ENCODE results near the gene PDGFRA.

The PDGFRA gene

DNA sequence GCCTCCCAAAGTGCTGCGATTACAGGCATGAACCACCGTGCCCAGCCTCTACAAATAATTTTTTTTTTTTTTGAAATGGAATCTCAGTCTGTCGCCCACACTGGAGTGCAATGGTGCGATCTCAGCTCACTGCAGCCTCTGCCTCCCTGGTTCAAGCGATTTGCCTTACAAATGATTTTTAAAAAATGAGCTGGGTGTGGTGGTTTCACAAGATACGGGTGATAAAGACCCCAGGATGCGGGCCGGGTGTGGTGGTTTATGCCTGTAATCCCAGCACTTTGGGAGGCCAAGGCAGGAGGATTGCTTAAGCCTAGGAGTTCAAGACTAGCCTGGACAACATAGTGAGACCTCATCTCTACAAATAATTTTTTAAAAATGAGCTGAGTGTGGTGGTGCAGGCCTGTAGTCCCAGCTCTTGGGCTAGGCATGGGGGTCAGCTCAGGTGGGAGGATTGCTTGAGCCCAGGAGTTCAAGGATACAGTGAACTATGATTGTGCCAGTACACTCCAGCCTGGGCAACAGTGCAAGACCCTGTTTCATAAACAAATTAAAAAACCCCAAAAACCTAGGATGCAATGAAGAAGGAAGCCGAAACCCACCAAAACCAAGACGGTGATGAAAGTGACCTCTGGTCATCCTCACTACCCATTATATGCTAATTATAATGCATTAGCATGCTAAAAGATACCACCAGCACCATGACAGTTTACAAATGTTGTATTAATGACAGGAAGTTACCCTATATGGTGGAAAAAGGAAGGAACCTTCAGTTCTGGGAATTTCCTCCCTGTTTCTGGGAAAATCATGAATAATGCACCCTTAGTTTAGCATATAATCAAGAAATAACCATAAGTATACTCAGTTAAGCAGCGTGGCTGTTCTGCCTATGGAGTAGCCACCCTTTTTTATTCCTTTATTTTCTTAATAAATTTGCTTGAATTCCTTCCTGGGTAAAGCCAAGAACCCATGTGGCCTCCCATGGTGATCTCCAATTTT is 27.7 kb downstream of the PDGFRA start:
- DNase-seq, result no peak

DNA sequence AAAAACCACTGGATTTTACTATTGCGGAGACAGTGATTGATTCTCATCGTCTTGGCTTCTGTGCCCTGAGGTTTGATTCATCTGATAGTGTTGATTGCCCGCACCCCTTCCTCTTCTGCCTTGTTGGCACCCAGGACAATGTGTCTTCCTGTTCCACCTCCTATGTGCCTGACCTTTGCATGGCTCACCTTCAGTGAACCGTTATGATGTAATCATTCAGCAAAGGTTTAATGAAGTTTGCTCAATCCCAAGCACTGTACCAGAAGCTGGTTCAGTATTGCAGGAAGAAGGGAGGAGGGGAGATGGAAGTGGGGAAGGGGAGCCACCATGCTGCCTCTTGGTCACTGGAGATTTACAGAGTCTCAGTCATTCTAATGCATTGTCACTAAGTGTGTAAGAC is 36.3 kb downstream of the PDGFRA start:
- DNase-seq, result no peak

DNA sequence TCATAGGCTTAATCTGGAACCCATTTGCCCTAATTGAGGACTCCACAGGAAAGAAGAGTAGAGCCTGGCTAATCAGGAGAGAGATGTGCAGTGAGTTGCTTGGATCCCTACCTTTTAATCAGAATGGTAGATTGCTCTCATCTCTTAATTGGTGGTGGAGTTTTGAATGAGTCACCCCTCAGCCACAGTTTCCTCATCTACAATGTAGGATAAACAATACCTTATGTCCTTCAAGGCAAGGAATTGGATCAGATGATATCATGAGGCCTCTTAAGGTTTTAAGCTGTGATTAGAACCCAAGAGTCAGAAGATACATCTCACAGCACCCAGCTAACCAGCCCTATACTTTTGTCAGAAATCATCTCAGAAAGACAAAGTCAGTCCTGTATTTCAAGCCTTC is 39.1 kb downstream of the PDGFRA start:
- DNase-seq, result no peak

DNA sequence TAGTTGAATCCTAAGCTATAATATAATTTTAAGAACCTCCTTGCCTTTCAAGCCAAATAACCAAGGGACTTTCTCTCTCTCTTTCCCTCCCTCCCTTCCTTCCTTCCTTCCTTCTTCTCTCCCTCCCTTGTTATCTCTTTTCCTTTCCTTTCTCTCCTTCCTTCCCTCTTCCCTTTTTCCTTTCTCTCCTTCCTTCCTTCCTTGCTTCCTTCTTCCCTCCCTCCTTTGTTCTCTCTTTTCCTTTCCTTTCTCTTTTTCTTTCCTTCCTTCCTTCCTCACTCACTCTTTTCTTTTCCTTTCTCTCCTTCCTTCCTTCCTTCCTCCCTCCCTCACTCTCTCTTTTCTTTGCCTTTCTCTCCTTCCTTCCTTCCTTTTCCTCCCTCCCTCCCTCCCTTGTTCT is 42.4 kb downstream of the PDGFRA start:
- no peak for DNase-seq

DNA sequence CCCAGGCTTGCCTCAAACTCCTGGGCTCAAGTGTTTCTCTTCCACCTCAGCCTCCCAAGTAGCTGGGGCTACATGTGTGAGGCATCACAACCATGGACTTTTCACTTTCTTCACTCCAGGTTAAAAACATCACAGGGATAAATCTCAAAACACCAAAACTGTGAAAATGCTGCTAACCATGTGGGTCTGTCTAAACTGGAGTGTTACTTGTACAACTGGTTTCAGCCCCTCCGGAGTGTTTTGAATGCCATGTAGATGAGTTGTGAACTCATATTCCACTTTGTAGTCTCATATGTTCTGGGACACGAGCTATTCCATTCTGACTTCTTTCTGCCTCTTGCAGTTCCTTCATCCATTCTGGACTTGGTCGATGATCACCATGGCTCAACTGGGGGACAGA is 43.0 kb downstream of the PDGFRA start:
- DNase-seq, result no peak

DNA sequence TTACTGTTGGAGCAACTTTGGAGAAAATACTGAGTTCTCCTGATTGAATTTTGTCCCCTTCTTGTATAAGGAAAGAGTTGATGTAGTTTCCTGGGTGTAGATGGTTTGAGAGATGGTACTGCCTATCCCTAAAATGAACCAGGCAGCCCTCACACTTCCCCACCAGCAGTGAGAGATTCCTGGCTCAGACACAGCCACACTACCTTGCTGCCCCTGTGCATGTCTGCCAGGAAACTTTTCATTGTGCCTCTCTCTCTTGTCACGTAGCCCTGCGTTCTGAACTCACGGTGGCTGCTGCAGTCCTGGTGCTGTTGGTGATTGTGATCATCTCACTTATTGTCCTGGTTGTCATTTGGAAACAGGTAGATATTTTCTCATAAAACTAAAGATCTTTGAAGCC is 45.2 kb downstream of the PDGFRA start:
- no peak for DNase-seq

DNA sequence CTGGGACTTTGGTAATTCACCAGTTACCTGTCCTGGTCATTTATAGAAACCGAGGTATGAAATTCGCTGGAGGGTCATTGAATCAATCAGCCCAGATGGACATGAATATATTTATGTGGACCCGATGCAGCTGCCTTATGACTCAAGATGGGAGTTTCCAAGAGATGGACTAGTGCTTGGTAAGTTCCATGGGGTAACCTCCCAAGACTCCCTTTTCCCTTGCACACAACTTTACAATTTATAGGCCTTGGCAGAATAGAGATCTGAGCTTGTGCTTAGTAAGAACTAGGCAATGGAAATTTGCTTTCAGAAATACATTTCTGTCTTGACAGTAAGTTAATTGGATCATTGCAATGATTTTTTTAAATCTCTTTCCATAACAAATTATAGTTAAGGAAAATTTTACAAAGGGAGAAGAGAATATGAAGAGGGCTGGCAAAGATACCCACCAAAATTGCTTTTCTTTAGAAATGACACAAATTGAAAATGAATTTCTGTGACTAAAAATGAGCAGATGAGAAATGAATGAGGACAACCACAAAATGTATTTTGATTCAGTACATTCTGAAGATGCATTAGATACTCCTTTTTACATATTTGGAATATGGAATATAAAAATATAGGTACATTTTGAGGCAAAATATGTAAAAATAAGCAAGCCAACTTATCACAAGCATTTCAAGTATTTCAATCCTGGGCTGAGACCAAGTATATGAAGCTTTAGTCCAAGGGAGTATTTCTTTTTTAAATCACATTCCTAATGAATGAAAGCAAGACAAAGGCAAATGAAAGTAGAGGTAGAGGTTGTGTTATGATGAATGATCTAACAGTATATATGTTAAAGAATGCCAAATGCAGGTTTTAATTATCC is 45.9 kb downstream of the PDGFRA start:
- no peak for DNase-seq

DNA sequence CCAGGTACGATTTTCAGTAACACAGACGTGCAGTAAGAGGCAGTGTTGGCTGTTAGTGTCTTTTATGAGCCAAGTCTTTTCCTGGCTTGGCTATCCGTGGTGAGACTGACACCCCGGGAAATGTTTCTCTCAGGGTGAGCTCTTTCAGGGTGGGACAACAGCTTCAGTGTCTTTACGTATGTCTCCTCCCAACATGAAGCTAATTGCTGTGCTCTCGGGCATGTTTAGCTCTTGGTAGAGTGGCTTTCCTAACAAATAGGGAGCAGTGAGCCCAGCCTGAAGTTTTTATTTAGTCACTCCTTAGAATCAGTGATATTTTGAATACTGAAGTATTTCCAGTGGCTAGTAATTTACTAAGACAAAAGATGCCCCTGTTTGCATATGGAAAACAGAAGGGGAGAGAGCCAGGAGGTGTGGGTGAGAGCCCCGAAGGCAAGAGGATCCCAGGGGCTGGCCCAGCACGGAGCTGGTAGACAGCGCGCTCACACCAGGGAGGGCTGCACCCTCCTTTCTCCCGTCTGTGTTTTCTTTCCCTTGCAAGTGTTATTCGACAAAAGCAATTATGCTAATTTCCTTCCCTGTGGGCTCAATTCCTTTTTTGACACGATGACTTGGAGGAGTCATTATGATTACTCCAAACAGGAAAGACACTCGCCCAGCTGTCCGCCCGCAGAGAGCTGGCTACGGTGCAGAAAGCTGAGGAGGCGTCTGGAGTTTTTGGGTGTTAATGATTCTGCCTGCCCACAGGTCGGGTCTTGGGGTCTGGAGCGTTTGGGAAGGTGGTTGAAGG is 47.7 kb downstream of the PDGFRA start:
- DNase-seq, result no peak

DNA sequence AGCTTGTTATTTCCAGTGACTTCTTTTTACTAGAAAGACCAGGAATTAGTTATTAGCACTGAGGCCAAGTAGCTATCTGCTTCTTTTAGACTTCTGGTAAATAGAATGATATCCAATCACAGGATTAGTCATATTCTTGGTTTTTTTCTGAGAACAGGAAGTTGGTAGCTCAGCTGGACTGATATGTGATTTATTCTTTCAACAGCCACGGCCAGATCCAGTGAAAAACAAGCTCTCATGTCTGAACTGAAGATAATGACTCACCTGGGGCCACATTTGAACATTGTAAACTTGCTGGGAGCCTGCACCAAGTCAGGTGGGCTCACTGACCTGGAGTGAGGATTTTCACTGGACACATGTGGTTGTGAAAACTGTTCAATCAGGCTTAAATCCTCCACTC is 48.6 kb downstream of the PDGFRA start:
- no peak for DNase-seq

DNA sequence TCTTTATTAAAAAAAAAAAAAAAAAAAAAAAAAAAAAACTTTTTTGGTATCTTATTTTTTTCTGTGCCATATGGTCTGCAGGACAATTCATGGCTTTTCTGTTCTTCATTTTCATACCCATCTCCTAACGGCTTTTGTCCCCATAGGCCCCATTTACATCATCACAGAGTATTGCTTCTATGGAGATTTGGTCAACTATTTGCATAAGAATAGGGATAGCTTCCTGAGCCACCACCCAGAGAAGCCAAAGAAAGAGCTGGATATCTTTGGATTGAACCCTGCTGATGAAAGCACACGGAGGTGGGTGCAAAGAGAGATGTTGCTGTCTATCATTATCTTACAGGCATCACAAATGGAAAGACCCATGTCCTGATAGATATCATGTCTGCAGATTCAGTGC is 49.1 kb downstream of the PDGFRA start:
- DNase-seq, result no peak

DNA sequence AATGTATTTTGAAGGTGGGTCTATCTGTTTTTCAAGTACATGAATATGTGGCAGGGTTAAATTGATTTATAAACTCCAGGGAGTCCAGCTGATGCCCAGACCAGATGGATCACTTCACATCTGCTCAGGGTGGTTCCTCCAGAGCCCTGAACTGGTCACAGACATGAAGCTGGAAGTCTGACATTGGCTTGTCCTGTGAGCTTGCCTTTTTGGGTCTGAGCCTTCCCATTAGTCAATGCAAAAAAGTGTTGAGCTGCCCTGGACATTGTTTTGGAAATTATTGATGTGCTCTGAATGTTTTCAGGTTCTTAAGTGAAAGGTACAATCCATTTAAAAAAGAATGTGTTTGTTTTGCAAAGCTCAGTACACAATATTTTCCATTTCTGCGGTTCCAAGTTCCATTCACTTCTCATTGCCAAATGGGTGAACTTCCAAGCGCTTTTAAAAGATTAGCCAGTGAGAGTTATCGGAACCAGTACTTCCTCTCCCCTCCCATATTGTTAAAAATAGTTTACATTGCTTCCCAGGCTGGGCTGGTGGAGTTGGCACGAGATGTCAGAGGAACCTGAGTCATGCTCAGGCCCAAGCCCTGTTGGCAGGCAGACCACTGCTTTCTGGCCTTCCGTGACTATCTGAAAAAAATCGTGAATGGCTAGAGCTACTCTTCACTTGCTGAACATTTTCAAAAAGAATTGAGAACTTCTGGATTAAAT is 52.1 kb downstream of the PDGFRA start:
- DNase-seq, result no peak

DNA sequence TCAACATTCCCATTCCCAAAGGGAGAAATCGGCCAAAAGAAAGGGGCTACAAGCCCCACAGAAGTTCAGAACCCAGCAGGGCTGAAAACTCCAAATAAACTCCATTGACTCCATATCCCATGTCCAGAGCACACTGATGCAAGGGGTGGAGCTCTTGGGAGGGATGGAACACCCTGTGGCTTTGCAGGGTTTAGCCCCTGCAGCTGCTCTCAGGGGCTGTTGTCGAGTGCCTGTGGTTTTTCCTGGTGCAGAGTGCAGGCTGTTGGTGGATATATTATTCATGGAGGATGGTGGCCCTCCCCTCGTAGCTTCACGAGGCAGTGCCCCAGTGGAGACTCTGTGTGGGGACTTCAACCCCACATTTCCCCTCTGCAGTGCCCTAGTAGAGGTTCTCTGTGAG is 53.7 kb downstream of the PDGFRA start:
- no peak for DNase-seq

DNA sequence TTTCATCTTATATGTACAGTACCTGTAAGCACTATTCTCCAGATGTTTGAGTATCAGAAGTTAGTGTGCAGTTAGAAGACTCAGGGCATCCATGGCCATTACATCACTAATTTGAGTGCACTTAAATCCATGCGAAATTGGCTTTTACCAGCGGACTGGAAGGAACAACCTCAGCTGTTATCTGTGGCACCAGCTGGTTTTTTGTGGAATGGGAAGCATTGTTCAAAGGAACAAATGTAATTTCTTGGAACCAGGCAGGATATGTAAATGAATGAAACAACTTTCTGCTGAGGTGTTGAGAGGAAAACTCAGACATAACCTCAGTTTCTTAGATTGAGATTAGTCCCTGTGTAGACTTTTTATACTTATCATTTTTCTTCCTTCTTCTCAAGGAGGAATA is 60.2 kb downstream of the PDGFRA start:
- no peak for DNase-seq

DNA sequence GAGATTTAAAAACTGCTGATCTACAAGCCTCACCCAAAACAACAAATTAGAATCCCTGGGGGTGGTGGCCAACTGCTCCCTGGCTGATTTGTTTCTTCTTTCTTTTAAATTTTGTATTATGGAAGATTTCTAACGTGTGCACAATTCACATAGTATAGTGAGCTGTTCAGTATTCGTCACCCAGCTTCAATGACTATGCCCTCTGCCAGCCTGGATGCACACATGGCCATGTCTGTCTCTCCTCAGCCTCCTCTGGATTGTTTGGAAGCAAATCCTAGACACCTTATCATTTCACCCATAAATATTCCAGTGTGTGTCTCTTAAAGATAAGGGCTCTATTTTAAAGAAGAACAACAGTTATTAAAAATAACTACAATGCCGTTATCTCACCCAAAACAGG is 61.9 kb downstream of the PDGFRA start:
- DNase-seq, result no peak

DNA sequence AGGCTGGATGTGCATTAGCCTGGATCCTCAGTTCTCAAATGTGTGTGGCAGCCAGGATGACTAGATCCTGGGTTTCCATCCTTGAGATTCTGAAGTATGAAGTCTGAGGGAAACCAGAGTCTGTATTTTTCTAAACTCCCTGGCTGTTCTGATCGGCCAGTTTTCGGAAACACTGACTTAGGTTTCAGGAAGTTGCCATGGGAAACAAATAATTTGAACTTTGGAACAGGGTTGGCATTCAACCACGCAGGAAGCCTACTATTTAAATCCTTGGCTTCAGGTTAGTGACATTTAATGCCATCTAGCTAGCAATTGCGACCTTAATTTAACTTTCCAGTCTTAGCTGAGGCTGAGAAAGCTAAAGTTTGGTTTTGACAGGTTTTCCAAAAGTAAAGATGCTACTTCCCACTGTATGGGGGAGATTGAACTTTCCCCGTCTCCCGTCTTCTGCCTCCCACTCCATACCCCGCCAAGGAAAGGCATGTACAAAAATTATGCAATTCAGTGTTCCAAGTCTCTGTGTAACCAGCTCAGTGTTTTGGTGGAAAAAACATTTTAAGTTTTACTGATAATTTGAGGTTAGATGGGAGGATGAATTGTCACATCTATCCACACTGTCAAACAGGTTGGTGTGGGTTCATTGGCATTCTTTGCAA is 67.6 kb downstream of the PDGFRA start:
- DNase-seq, result no peak

DNA sequence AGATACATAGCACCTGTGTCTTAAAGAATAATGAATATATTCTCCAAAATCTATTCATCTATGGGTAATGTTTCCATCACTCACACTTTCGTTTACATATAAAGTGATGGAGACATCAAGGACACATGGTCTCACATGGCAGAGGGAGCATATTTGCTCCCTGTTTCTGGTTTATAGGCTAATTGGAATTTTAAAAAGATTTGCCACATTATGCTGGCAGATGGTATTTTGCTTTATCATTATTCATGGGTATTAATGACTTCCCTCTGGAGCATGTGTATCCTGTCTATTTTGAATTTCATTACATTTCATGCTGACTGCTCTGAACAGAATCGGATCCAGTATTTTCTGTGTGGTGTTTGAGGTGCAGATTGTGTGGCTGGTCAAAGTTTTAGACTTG is 79.0 kb downstream of the PDGFRA start:
- peak; percentile 8 for DNase-seq

DNA sequence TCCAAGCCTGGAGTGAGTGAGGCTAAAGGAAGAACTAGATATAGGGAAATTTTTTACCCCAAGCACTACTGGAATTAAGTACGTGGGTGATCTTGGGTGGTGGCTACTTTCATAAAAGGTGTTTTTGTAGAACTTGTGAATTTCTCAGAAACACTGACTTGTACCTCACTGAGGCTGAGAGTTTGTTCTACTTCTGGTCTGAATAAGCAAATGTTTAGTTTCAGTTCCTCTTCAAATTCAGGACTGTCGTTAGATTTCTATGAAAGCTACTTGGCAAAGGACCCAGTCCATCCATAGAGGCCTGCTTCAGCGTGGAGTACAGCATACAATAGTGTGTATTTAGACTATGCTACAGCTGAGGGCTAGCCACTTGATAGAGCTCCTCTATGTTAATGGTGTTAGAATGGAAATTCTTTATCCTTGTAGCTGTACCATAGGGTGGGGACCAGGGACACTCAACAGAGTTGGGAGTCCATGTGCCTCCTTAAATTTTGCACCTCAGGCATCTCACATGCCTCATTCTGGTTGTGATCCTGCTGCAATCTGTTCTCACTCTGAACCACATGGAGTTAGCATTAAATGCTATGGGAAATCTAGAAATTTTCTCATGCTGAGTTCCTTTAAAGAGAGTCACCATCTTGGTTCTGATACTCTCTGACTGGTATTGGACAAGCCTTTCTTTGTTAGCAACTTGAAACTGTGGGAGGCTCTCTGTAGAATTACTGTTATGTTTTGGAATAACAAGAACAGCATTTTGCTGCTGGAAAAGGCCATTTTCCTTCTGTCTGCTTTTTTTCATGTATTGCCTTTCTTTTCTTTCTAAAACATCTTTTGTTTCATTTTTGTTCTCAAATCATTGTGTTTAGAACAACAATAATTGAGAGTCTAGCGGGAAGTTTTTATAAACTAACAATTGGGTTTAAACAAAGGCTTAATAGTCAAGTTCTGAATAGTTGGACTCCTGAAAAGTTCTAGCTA is 86.8 kb downstream of the PDGFRA start:
- DNase-seq, result no peak

DNA sequence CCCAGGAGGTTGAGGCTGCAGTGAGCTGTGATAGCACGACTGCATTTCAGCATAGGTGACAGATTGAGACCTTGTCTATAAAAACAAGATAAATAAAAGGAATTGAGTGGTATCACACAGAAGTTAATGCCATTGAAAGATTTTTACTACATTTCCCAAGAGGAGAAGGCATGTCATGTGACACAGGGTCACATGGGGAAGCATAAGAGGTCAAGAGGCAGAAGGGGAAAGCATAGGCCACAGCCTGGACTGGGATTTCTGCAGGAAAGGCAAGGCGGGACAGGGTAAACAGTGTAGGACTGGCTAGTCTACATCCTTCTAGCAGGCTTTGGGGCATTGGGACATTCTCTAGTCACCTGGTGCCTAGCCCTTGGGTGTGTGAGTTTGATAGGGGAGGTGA is 88.6 kb downstream of the PDGFRA start:
- DNase-seq, result no peak

DNA sequence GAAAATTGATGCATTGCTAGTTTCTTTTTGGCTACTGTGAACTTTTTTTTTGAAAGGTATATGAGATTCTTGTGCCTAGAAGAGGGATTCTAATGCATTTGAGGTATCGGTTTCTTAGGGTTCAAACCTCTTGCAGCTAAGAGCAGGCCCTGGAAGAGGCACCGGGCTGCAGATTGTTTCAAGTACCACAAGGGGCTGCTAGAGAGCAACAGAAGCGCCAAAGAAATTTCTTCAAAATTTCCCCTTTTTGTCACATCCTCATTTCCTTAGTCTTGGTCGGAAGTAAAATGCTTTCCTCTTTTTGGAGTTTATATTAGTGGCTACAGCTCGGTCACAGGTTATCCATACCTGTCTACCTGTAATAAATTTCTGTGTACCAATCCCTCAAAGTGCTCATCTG is 89.8 kb downstream of the PDGFRA start:
- peak; percentile 1 for DNase-seq

DNA sequence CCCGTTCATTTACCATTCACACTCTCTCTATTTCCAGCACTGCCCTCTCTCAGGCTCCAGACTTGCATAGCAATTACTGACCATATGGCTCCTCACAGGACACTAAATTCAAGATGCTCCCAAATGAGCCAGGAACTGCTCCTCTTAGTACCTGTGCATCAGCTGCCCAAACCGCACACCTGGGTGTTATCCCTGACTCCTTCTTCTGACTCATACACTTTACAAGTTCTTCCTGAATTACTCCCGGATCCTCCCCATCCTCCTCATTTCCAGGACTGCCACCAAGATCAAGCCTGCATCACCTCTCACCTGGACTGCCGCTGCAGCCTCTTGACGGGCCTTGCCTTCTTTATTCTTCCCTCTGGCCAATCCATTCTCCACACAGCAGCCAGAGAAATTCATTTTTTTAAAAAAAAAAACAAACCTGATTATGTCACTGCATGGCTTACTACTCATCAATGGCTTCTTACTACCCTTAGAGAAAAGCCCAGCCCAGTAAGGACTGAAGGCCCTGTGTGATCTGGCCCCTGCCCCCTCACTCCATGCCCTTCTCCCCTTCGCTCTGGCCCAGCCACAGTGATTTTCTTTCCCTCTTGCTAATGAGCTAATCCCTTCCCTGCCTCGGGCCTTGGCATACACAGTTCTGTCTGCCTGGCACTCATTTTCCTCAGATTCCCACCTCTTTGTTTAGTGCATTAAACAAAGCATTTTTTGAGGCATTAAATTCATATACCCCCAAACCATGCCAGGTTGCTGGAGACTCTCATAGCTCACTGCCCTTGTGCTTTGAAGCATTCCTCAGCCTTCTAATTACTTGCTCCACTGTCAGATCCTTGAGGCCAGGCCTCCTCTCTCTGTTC is 92.0 kb downstream of the PDGFRA start:
- no peak for DNase-seq
